IPS-NIHi11 (cell line): Measurements from ENCODE around the gene IFNA8.
A peak's percentile ranks its signal among the peaks of the same experiment; 100 is the strongest.
"Not testable (repeated sequence)": the region's sequence is repeated elsewhere in the genome, so short reads cannot be mapped to it uniquely, and the experiment has no call there.

ENCODE experiments used
- DNase-seq: peaks from one replicate; pipeline ENCODE4 v3.0.0; 2012; ENCODE audit warnings: mixed read lengths, low spot score

IFNA8 gene

DNA sequence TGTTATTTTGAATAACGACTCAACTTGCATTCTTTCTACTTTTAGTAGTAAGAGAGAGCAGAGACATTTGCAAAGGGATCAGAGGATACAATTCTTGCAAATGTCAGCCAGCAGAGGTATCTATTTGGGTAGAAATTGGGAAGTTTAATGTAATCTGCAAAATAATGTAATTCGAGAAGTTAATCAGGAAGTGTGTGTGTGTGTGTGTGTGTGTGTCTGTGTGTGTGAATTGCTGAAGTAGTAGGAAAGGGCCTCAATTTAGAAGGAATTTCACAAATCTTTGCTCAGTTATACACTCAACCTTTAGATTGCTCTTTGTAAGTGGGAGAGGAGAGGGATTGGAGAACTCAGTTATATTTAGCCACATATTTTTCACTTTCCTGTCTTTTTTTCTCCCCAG, 20.3 kb downstream of the IFNA8 start:
- DNase-seq: no peak

DNA sequence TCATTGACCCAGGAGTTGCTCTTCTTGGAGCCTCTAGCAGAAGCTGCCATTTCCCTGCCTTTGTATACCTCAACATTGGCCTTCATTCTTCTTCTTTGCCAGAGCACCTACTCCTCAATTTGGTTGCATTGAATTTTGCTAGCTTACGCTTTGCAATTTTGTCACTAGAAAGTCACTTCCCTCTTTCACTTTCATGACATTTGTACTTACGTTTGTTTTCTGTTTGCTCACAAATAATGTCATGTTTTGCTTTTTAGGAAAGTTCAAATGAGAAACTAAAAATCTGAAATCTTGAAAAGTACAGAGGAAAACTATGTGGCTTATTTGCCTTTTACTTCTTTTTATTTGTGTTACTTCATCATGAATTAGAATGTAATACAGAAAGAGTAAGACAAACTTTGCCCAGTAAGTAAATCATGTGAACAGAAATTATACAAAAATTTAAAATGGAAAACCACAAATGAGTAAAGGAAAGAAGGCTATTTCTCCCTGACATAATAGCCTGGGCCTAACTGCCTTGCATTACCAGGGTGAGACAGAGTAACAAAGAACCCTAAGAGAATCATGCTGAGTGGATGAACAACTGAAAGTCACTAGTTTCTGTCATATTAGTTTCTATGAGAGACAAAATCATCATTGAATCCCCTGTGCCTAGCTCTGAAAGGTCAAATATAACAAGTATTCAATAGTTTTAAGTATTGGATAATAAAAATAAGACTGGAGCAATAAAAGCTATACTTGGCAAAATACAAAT, 23.9 kb downstream of the IFNA8 start:
- no peak for DNase-seq

DNA sequence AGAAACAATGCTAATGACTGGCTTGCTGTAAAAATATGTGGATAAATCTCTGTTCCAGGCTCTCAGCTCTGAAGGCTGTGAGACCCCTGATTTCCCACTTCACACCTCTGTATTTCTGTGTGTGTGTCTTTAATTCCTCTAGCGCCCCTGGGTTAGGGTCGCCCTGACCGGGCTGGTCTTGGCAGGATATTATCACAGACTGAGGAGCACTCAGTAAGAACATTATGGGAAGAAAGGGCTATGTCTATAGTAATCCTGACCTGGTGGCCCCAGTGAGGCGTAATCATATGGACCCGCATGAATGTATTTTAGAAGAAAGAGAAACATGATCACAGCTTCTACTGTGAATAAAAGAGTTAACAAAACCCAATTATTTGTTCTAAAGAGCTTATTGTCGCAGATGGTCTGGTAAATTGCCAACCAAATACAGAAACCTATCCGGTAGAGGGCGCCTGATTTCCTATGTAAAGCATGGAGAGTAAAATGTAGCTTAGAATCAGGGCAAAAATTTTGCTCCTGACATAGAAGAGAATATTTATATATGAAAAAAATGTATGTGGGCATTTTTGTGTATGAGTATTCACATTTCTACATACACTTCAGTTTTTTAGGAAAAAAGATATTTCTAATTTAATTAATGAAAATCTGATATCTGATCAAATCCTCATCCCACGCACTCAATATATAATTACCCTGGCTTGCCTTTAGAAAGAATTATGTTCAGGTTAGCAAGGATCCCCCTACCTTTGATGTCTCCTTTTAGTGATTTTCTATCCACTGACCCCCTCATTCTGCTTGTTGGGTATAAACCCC, 25.5 kb downstream of the IFNA8 start:
- DNase-seq: peak; percentile 22

DNA sequence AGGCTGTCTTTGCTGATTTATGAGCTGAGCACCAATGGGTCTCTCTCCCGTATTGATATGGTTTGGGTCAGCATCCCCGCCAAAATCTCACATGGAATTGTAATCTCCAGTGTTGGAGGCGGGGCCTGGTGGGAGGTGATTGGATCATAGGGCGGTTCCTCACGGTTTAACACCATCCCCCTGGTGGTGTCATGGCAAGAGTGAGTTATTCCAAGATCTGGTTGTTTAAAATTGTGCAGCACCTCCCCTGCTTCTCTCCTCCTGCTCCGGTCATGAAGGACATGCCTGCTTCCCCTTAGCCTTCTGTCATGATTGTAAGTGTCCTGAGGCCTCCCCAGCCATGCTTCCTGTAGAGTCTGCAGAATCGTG, 26.1 kb downstream of the IFNA8 start:
- DNase-seq: not testable (repeated sequence)

DNA sequence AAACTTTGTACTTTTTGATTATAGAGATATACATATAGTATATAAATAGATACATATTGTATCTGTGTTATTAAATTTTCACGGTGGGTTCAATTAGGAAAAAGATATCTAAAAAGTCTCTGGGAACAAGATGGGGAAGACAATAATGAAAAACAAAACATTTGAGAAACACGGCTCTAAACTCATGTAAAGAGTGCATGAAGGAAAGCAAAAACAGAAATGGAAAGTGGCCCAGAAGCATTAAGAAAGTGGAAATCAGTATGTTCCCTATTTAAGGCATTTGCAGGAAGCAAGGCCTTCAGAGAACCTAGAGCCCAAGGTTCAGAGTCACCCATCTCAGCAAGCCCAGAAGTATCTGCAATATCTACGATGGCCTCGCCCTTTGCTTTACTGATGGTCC, 31.2 kb downstream of the IFNA8 start, which contains the start of gene IFNA1:
TSS of gene IFNA1 (plus strand) at position 301 of the 400 bp plus-strand sequence. CDS start at position 370, 69 bp downstream.
- DNase-seq: no peak

DNA sequence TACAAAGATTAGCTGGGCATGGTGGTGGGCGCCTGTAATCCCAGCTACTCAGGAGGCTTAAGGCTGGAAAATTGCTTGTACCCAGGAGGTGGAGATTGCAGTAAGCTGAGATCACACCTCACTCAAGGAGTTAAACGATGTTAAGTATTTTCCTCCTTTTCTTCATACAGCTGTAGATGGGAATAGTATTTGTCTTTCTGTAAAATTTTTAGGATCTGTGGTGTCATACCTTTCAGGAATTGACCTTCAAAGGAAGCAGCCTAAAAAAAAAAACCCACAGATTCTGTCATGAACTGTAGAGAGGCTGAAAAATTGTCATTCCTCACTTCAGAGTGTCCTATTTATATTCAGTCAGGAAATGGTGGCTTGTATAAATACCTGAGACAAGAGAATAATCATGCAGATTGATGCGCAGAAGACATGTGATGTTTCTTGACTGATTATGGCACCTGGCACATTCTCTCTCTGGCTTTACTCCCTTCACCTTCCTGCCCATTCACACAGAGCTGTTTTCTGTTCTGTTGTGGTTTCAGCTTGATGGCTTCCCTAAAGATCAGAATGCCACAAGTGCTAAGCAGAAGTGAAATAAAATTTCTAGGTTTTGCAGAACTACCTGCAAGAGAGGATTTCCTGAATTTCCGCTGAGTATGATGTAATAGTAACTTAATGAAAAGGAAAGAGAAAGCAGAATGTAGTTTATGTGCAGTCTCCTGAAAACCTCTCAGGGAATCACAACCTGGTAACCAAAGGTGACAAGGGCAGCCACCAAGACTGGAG, 35.1 kb downstream of the IFNA8 start:
- DNase-seq: no peak

DNA sequence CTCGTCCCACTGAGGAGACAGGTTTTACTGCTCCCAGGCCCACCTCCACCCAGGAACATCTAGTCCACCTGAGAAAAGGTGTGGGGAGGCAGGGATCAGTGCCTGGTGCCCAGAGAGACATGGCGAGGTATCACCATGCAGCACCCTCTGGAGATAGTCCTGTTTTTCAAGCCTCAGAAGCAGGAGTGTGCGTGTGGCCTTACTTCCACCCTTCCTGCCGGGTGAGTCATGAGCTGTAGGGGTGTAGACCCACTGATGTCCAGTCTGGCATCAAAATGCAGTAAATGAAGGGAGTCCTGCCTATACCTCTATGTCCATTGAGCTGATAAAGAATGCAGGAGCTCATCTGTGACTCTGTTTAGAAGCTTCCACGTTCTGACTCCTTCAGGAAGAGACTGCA, 40.4 kb downstream of the IFNA8 start:
- DNase-seq: not testable (repeated sequence)

DNA sequence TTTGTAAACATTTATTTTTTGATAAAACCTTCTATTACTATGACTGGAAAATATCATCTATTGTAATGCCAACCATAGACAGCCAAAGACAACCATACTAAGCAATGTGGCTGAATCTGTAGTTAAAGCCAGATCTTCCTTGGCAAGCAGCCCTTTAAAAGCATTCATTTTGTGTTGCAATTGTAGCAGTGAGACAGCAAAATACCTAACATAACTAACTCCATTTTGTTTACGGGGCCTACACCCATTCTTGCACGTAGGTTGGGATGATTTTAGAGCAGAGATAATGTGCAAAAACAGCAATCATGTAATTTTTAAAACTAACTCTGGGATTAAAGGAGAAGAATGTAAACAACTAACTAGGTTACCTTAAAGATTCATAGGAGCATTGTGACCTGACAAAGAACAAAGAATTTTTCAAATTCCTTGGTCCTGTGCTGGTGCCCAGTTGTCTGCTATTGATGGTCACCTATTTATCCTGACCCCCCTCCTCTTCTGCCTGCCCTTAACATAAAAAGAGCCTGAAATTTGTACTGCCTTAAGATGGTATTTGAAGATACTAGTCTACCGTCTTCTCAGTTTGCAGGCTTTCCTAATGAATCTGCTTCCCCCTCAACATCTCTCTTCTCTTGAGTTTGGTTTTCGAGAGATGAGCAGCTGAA, 41.9 kb downstream of the IFNA8 start:
- no peak for DNase-seq

DNA sequence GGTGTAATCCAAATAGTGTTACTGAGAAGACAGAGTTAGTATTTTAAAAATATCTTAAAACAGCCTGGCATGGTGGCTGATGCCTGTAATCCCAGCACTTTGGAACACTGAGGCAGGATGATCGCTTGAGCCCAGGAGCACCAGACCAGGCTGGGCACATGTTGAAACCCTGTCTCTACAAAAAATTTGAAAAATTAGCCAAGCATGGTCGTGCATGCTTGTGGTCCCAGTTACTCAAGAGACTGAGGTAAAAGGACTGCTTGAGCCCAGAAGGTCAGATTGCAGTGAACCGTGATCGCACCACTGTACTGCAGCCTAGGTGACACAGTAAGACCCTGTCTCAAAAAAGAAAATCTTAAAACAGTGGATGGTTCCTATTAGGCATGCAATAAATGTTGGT, 43.8 kb downstream of the IFNA8 start:
- DNase-seq: no peak

DNA sequence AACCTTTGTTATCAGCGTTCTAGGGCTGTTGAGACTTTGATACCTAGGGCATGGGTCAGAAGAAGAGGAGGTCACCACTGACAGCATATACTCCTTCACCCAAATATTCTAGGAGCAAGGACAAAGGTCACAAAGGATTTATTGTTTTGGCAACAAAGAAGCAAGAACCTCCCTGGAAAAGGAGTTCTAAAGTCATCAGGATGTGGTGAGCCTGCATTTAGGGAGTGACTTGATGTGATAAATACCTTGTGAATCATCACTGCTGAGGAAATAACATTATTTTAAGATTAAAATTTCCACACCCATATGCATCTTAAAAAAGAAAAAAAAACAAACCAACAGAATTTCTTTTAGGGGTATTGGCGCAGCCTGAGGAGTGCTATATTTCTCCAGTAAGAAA, 45.2 kb downstream of the IFNA8 start:
- DNase-seq: no peak

DNA sequence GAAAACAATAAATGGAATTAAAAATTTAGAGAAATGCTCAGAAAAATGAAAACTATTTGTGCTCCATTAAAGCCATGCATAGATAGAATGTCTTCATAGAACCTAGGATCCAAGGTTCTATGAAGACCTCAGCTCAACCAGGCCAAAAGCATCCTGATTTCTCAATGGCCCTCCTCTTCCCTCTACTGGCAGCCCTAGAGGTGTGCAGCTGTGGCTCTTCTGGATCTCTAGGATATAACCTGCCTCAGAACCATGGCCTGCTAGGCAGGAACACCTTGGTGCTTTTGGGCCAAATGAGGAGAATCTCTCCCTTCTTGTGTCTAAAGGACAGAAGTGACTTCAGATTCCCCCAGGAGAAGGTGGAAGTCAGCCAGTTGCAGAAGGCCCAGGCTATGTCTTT, 46.4 kb downstream of the IFNA8 start:
- peak; percentile 45 for DNase-seq
